ENCODE measurements around the gene DCTD. TPM values are rescaled to one million over a fixed set of nuclear protein-coding genes. Genes with fewer than 3 reads are reported as not detected.

The DCTD gene
- total RNA-seq, 1 experiment from 2014 or later = 100 TPM

GRCh38 chr4:182928061-182928460 is 10.9 kb upstream of the DCTD start:
- Histone ChIP-seq H3K9me3 (ENCODE audit: control insufficient read depth, low read depth, low read length) (no peaks in the 10 kb centered on the region), H2BK120ac (ENCODE audit: low read depth, low read length, poor library complexity, severe bottlenecking) (no peak overlapping the region), H3K79me2 (ENCODE audit: insufficient read depth, low read length) (no peaks in the 10 kb centered on the region), H3K23me2 (ENCODE audit: insufficient read length, low read depth, low read length, poor library complexity, severe bottlenecking) (no peaks in the 10 kb centered on the region), H3K56ac (ENCODE audit: insufficient read length, low read depth, low read length) (no peak overlapping the region), H2AFZ (ENCODE audit: low read length) (no peak overlapping the region), H4K91ac (ENCODE audit: insufficient read length, low read depth, low read length) (no peak overlapping the region), H3K79me1 (ENCODE audit: insufficient read depth, low read depth, low read length, poor library complexity, severe bottlenecking) (no peaks in the 10 kb centered on the region), H3K4ac (ENCODE audit: low read depth, low read length) (no peak overlapping the region), H4K5ac (ENCODE audit: insufficient read length, low read depth, low read length) (no peak overlapping the region), H2BK5ac (ENCODE audit: insufficient read length, low read length) (no peak overlapping the region), H4K8ac (replicated peaks; ENCODE audit: insufficient read length, low read depth, low read length) (no peak overlapping the region), H2AK5ac (ENCODE audit: insufficient read length, low read length) (no peak overlapping the region), H3K9ac (ENCODE audit: extremely low read depth, insufficient read length, low read length) (no peak overlapping the region), H3K27me3 (ENCODE audit: insufficient read depth, low read length) (no peaks in the 10 kb centered on the region), H2BK12ac (ENCODE audit: insufficient read length, low read depth, low read length) (no peak overlapping the region), H3K4me2 (ENCODE audit: insufficient read depth, insufficient read length, low read length) (no peak overlapping the region), H3K27ac (ENCODE audit: insufficient read length, low read depth, low read length) (no peak overlapping the region), H3K4me1 (ENCODE audit: insufficient read depth, low read length) (no peaks in the 10 kb centered on the region), H3T11ph (ENCODE audit: low read length) (no peak overlapping the region), H3K23ac (ENCODE audit: insufficient read length, low read depth, low read length) (no peak overlapping the region), H2BK15ac (ENCODE audit: low read depth, low read length) (no peak overlapping the region), H3K18ac (ENCODE audit: insufficient read length, low read depth, low read length) (no peak overlapping the region), H3K14ac (ENCODE audit: insufficient read depth, low read length) (no peak overlapping the region), H2BK20ac (ENCODE audit: low read depth, low read length, poor library complexity, severe bottlenecking) (no peak overlapping the region), H4K20me1 (ENCODE audit: control insufficient read depth, insufficient read depth, insufficient read length) (no peaks in the 10 kb centered on the region)
- peak; percentile 73 for TF ChIP-seq CTCF (conservative IDR thresholded peaks at IDR 0.05)
- Mint-ChIP-seq H3K27me3 (ENCODE audit: low read depth) (no peaks in the 10 kb centered on the region), H3K36me3 (ENCODE audit: insufficient read depth in 1 of 3, low read depth in 3 of 3) (no peaks in the 10 kb centered on the region), H3K9me3 (no peaks in the 10 kb centered on the region), H3K27ac (no peak overlapping the region), H3K4me3 (no peak overlapping the region), H3K4me1 (no peaks in the 10 kb centered on the region)
- WGBS (ENCODE audit: extremely low coverage, insufficient read length, low lambda C conversion rate) = no CpG with 5 or more reads among the region's 3 CpGs
- DNase-seq = peak; percentile 58
